GM21576 (cell line): ENCODE measurements around the gene PHF21A.
A peak's percentile ranks its signal among the peaks of the same experiment; 100 is the strongest.

Experiments used
- ATAC-seq: cut with Tn5 transposase; IDR thresholded peaks from one replicate; pipeline ENCODE4 v1.9.1; 2021; ENCODE audit warnings: mild to moderate bottlenecking, moderate library complexity; ENCODE audit not compliant: unreplicated experiment

PHF21A gene

DNA sequence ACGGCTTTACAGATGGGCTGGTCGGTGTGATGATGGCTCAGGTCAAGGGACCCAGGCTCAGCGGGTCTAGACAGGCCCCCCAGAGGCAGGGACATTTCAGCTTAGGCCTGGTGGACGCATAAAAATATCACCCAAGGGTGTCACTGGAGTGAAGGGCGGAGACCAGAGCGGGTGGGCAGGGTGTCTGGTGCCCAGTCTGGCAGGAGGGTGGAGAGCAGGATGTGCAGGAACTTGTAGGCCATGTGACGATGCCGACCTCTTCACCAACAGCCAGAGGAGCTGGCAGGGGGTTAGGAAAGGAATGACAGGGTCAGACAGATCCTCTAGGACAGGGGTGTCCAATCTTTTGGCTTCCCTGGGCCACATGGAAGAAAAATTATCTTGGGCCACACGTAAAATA is 231.3 kb downstream of the PHF21A start:
- ATAC-seq = no peak

DNA sequence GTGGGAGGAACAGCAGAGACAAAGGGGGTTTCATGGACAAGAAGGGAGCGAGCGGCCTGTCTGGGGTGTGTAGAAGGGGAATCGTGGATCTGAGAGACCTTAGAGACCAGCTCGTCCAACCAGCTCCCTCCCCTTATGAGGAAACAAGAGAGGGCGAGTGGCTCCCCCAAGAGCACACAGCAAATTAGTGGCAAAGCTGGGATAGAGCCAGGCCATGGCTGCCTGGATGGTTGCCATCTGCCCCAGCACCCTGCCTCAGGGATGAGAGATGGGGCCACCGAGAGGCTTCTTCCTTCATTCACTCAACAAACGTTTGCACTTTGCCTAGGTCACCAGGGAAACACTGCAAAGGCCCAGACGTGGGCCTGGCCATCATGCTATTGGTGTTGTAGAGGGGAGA is 231.7 kb downstream of the PHF21A start:
- no peak for ATAC-seq

DNA sequence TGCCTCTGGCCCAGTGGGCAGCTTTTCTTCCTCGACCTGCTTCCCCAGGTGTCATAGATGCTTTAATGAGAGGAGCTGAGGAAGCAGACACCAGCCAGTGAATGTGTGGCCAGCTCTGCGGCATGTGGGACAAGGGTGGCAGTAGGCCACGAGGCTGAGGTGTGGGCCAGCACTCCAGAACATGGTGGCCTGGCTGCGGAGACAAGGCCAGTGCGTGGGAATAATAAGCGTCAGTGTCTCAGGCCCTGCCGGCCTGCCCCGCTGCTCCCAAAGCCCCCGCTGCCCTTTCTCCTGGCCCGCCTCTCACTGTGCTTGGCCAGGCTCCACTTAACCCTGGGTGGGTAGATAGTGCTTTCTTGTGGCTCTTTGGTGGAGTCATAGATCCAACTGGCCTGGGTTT is 233.7 kb downstream of the PHF21A start:
- no peak for ATAC-seq

- no peak for ATAC-seq
Observed at GRCh38 chr11:45886816-45887520, 234.3 kb downstream of the PHF21A start.

DNA sequence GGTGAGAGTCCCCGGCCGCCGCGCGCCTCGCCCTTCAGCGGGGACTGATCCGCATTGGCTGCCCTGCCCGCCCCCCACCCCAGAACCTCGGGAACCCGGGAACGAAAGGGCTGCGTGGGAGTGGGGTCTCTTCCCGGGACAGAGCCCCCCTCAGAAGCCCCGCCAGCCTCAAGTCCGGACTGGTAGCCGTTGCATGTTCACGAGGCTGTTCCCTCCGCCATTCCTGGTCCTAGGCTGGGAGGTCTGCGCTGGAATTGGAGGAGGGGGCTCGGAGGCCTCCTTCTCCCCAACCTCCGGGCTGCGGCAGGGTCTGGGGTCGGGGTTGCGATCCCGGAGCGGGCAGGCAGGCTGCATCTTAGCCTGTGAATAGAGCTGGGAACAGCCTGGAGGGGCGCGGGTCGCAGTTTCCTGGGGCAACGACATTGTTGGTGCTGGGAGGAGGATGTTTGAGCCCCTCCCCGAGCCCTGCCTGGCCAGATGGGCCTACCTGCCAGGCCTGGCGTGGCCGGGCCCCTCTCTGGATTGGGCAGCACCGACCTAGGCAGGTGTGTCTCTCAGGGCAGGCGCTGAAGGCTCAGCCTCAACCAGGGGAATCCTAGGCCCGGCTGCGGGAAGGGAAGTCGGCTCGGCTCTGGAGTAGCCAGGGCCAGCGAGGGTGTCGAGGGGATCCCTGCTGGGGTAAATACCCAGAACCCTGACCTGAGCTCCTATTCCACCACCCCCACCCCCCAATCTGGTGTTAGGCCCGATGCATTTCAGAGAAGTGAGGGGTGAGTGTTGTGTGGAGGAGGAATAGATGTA is 235.1 kb downstream of the PHF21A start:
- no peak for ATAC-seq

DNA sequence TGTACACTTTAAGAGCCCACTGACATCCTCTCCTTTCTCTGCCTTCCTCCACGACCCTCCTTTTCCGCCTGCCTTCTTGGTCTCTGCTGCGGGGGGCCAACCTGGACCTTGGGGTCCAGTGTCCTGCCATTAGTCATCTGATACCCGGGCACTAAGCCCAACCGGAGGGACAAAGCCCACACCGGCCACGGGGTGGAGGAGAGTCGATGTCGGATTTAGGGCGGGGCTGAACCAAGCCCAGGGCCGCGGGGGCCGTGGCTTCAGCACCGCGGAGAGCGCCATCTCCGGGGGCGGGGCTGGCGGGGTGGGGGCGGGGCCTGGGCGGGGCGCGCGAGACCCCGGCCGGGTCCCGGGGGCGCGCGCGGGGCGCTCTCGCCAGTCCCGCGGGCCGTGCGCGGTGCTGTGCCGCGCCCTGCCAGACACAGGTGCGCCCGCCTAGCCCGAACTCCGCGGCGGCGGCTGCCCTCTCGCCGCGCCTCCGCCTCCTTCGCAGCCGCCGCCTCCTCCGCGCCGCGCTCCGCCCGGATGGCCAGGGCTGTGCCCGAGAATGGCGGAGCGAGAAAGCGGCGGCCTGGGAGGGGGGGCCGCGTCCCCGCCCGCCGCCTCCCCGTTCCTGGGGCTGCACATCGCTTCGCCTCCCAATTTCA is 235.9 kb downstream of the PHF21A start, which contains the start of gene MAPK8IP1:
Gene MAPK8IP1 (plus strand): TSS at position 378 of the 647 bp plus-strand sequence. CDS start 170 bp downstream, at position 548.
- peak; percentile 47 for ATAC-seq

DNA sequence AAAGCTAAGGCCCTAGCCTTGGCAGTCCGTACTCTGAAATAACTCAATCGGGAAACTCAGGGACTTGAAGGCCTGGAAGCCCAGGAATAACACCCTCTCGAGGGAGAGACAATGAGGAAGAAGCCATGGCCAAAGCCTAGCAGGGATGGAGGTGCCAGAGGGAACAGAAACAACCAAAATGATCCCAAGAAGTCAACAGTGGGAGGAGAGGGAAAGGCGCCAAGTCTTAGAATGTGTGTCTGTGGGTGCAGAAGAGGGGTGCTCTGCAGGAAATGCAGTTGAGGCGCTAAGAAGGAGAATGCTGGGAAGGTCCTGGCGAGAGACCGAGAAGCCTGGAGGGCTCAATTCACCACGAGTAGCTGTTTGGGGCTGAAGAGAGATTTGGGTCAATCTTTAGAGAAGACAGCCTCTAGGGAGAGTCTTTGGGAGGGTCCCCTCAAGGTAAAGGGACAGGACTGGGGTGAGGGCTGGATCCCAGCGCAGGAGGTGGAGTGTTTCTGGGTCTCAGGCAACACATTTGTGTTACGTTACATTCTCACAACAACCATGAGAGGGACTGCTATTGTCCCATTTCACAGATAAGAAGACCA is 236.6 kb downstream of the PHF21A start:
- ATAC-seq = no peak
